CD4-positive, alpha-beta T cell treated with Interleukin-10 for 1 hour (primary cell): ENCODE results near the gene NCAM1.

Experiments
- DNase-seq: peaks from one replicate; pipeline ENCODE4 v3.0.0-alpha.2; 2020

Gene NCAM1

GRCh38 chr11:113096648-113097047, 135.4 kb downstream of the NCAM1 start:
- no peak for DNase-seq

- no peak for DNase-seq
These were observed 142.9 kb downstream of the NCAM1 start for GRCh38 chr11:113103932-113104690.

GRCh38 chr11:113104691-113105251, 143.6 kb downstream of the NCAM1 start:
- no peak for DNase-seq

- DNase-seq, result no peak
These were observed 144.4 kb downstream of the NCAM1 start for GRCh38 chr11:113105592-113105991.

- no peak for DNase-seq
These were observed 145.3 kb downstream of the NCAM1 start for GRCh38 chr11:113106507-113106906.

GRCh38 chr11:113110046-113110445, 148.8 kb downstream of the NCAM1 start:
- no peak for DNase-seq

GRCh38 chr11:113111156-113111555, 149.9 kb downstream of the NCAM1 start:
- DNase-seq, result no peak

- no peak for DNase-seq
These were observed 151.1 kb downstream of the NCAM1 start for GRCh38 chr11:113112307-113112706.

- DNase-seq, result no peak
These were observed 152.8 kb downstream of the NCAM1 start for GRCh38 chr11:113113801-113114704.

- no peak for DNase-seq
These were observed 153.4 kb downstream of the NCAM1 start for GRCh38 chr11:113114705-113115027.

- no peak for DNase-seq
These were observed 156.9 kb downstream of the NCAM1 start for GRCh38 chr11:113118104-113118503.

GRCh38 chr11:113119074-113119473, 157.9 kb downstream of the NCAM1 start:
- no peak for DNase-seq

GRCh38 chr11:113119966-113120736, 158.9 kb downstream of the NCAM1 start:
- DNase-seq, result no peak

- DNase-seq, result no peak
These were observed 160.5 kb downstream of the NCAM1 start for GRCh38 chr11:113121746-113122145.

GRCh38 chr11:113124006-113124405, 162.8 kb downstream of the NCAM1 start:
- DNase-seq, result no peak

GRCh38 chr11:113124578-113124977, 163.4 kb downstream of the NCAM1 start:
- DNase-seq, result no peak

- DNase-seq, result no peak
These were observed 168.2 kb downstream of the NCAM1 start for GRCh38 chr11:113129261-113129992.

GRCh38 chr11:113131036-113131775, 170.0 kb downstream of the NCAM1 start:
- no peak for DNase-seq

GRCh38 chr11:113133071-113133470, 171.9 kb downstream of the NCAM1 start:
- DNase-seq, result no peak

GRCh38 chr11:113134626-113135025, 173.4 kb downstream of the NCAM1 start:
- no peak for DNase-seq

- DNase-seq, result no peak
These were observed 176.7 kb downstream of the NCAM1 start for GRCh38 chr11:113137713-113138529.
